Liver (tissue), 9 donors: ENCODE data around the gene CARMIL1. TPM values are rescaled to one million over a fixed set of nuclear protein-coding genes. Genes with fewer than 3 reads are reported as not detected.

Experiments
- DNase-seq: peaks from one replicate; pipeline ENCODE4 v3.0.0-alpha.2; 2017; ENCODE audit warnings: low spot score
- H3K27ac ChIP-seq, 2 donors: one replicate each; pipeline ENCODE4 v1.7.0; 2013; ENCODE audit warnings: inconsistent platforms in 2 of 2, low read length in 2 of 2, control low read depth in 1 of 2, low read depth in 1 of 2, mild to moderate bottlenecking in 1 of 2
- H3K27me3 ChIP-seq, 4 donors: one replicate each; pipeline versions ENCODE4 v1.6.1 to v1.7.0; 2013; ENCODE audit warnings: low read length in 3 of 4, inconsistent platforms in 1 of 4, mild to moderate bottlenecking in 1 of 4, moderate library complexity in 1 of 4; ENCODE audit not compliant: control insufficient read depth in 4 of 4, insufficient read depth in 4 of 4
- H3K36me3 ChIP-seq, 4 donors: one replicate each; pipeline versions ENCODE4 v1.6.1 to v1.7.0; 2013; ENCODE audit warnings: low read length in 3 of 4, mild to moderate bottlenecking in 3 of 4, low read depth in 1 of 4, moderate library complexity in 1 of 4; ENCODE audit not compliant: control insufficient read depth in 4 of 4, insufficient read depth in 3 of 4
- H3K4me1 ChIP-seq, 4 donors: one replicate each; pipeline versions ENCODE4 v1.6.1 to v1.7.0; 2013; ENCODE audit warnings: low read length in 3 of 4, mild to moderate bottlenecking in 3 of 4, moderate library complexity in 1 of 4; ENCODE audit not compliant: control insufficient read depth in 4 of 4, insufficient read depth in 4 of 4
- H3K4me3 ChIP-seq, 3 donors: one replicate each; pipeline versions ENCODE4 v1.6.1 to v1.7.0; 2013; ENCODE audit warnings: low read length in 3 of 3, control low read depth in 1 of 3, low read depth in 1 of 3, mild to moderate bottlenecking in 1 of 3
- H3K9ac ChIP-seq, 2 donors: one replicate each; pipeline ENCODE4 v1.7.0; 2013; ENCODE audit warnings: low read length in 2 of 2, mild to moderate bottlenecking in 2 of 2, moderate library complexity in 2 of 2, control low read depth in 1 of 2, low read depth in 1 of 2
- H3K9me3 ChIP-seq, 4 donors: one replicate each; pipeline versions ENCODE4 v1.6.1 to v1.7.0; 2013; ENCODE audit warnings: low read length in 3 of 4; ENCODE audit not compliant: control insufficient read depth in 4 of 4
- EGR1 ChIP-seq, 2 donors: IDR thresholded peaks; 2 replicates each; pipeline ENCODE4 v1.6.1; 2016 to 2018; ENCODE audit warnings: antibody characterized with exemption in 2 of 2, low read depth in 2 of 2
- FOXA1 ChIP-seq: IDR thresholded peaks from 2 replicates; pipeline ENCODE4 v1.6.1; 2016; ENCODE audit warnings: antibody characterized with exemption
- FOXA2 ChIP-seq: IDR thresholded peaks from 2 replicates; pipeline ENCODE4 v1.6.1; 2016; ENCODE audit warnings: antibody characterized with exemption
- HNF4A ChIP-seq, 2 donors: conservative IDR thresholded peaks; 2 replicates each; pipeline ENCODE4 v1.6.1; 2016; ENCODE audit warnings: antibody characterized with exemption in 2 of 2, mild to moderate bottlenecking in 2 of 2
- HNF4G ChIP-seq: IDR thresholded peaks from 2 replicates; pipeline ENCODE4 v1.6.1; 2016; ENCODE audit warnings: antibody characterized with exemption
- JUND ChIP-seq, 2 donors: IDR thresholded peaks; 2 replicates each; pipeline ENCODE4 v1.6.1; 2016; ENCODE audit warnings: antibody characterized with exemption in 2 of 2
- MAX ChIP-seq: IDR thresholded peaks from 2 replicates; pipeline ENCODE4 v1.6.1; 2016; ENCODE audit warnings: antibody characterized with exemption
- NR2F2 ChIP-seq: IDR thresholded peaks from 2 replicates; pipeline ENCODE4 v1.6.1; 2016; ENCODE audit warnings: antibody characterized with exemption
- RXRA ChIP-seq, 2 donors: IDR thresholded peaks; 2 replicates each; pipeline ENCODE4 v1.6.1; 2017 to 2018; ENCODE audit warnings: antibody characterized with exemption in 2 of 2, mild to moderate bottlenecking in 1 of 2
- SP1 ChIP-seq: IDR thresholded peaks from 2 replicates; pipeline ENCODE4 v1.6.1; 2018; ENCODE audit warnings: antibody characterized with exemption, mild to moderate bottlenecking
- TAF1 ChIP-seq: conservative IDR thresholded peaks from 2 replicates; pipeline ENCODE4 v1.6.1; 2016; ENCODE audit warnings: antibody characterized with exemption, mild to moderate bottlenecking
- WGBS: extraction: QIAGEN DNeasy Blood & Tissue Kit; methylation state at CpG from one replicate; pipeline ENCODE4 v1.1.7; 2013; 5-methylcytosine and 5-hydroxymethylcytosine counted together
- polyA plus RNA-seq, 2 donors: library from polyadenylated mRNA; stranded (reverse) in 1 of 2; unstranded in 1 of 2; fragments of 200-250 nt in 1 of 2; fragments of >200 nt in 1 of 2; fragmentation: Nextera tagmentation in 1 of 2; extraction: Ambion mirVana in 1 of 2; gene quantifications; one replicate each; pipeline versions ENCODE4 v1.2.1 to v1.2.3, GENCODE V29; 2013 to 2015
- total RNA-seq, 2 donors: library from RNA; depleted of rRNA; stranded (reverse); fragments of >200 nt; gene quantifications; one replicate each; pipeline ENCODE4 v1.2.3, GENCODE V29; 2014
- TF ChIP-seq, protein P1 (sequence below): IDR thresholded peaks from 2 replicates; pipeline ENCODE4 v1.6.1; 2016; ENCODE audit warnings: antibody characterized with exemption
- TF ChIP-seq, protein P2 (sequence below): IDR thresholded peaks from 2 replicates; pipeline ENCODE4 v1.6.1; 2016; ENCODE audit warnings: antibody characterized with exemption
- TF ChIP-seq, protein P3 (sequence below): fragments of 150-350 bp; IDR thresholded peaks from 2 replicates; pipeline ENCODE4 v1.5.1; 2017; ENCODE audit warnings: improper control_type of control experiment, low read depth, low read length; ENCODE audit not compliant: missing input control
- donor health status: healthy.
- donor health status: healthy.
- donor health status: healthy.
- donor health status: healthy.
- donor health status: healthy.

The CARMIL1 gene
- total and polyA plus RNA-seq, 4 donors = 1.4 to 9.5 (median 3.5) TPM

DNA sequence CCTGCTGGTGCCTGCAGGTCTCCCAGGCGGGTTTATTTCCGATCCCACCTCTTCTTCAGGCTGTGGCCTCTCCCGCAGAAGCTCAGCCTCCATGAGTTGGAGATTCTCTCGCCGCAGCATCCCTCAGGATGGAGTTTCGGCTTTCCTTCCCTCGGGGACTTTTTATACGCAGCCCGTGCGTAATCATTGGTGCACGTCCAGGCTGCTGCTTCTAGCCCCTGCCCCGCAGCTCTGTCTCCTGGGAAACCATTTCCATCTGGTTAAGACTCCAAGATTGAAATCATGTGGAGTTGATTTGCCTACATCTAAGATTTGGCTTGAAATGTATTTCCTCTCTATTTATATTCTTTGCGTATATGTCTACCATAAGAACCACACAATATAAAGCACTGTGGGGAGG lies 46.7 kb upstream of the CARMIL1 start (continued):
- TF ChIP-seq, protein P1, sequence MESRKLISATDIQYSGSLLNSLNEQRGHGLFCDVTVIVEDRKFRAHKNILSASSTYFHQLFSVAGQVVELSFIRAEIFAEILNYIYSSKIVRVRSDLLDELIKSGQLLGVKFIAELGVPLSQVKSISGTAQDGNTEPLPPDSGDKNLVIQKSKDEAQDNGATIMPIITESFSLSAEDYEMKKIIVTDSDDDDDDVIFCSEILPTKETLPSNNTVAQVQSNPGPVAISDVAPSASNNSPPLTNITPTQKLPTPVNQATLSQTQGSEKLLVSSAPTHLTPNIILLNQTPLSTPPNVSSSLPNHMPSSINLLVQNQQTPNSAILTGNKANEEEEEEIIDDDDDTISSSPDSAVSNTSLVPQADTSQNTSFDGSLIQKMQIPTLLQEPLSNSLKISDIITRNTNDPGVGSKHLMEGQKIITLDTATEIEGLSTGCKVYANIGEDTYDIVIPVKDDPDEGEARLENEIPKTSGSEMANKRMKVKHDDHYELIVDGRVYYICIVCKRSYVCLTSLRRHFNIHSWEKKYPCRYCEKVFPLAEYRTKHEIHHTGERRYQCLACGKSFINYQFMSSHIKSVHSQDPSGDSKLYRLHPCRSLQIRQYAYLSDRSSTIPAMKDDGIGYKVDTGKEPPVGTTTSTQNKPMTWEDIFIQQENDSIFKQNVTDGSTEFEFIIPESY = no peak
- TF ChIP-seq NR2F2 = no peak
- no peak for TF ChIP-seq HNF4G
- TF ChIP-seq RXRA (IDR thresholded peaks at IDR 0.05) = no peak
- no peak for TF ChIP-seq TAF1
- TF ChIP-seq HNF4A (conservative IDR thresholded peaks at IDR 0.05) = no peak
- TF ChIP-seq, protein P2, sequence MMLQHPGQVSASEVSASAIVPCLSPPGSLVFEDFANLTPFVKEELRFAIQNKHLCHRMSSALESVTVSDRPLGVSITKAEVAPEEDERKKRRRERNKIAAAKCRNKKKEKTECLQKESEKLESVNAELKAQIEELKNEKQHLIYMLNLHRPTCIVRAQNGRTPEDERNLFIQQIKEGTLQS = no peak
- no peak for TF ChIP-seq FOXA2
- TF ChIP-seq MAX = no peak
- no peak for TF ChIP-seq JUND (IDR thresholded peaks at IDR 0.05)
- no peak for TF ChIP-seq EGR1 (IDR thresholded peaks at IDR 0.05; ENCODE audit: low read depth in 2 of 2)
- no peak for TF ChIP-seq FOXA1

GRCh38 chr6:25233226-25233625 lies 45.9 kb upstream of the CARMIL1 start:
- no peak overlapping the region for H3K9ac ChIP-seq
- DNase-seq = no peak
- H3K9me3 ChIP-seq = no peaks in the 10 kb centered on the region
- H3K4me1 ChIP-seq = no peaks in the 10 kb centered on the region
- no peak for TF ChIP-seq EGR1 (IDR thresholded peaks at IDR 0.05; ENCODE audit: low read depth in 2 of 2)
- no peak for TF ChIP-seq MAX
- no peaks in the 10 kb centered on the region for H3K27me3 ChIP-seq
- no peak overlapping the region for H3K27ac ChIP-seq
- H3K4me3 ChIP-seq = no peak overlapping the region
- no peaks in the 10 kb centered on the region for H3K36me3 ChIP-seq
- WGBS = 96% methylated on average over 1 of the region's 1 CpG

GRCh38 chr6:25237579-25237978 lies 41.6 kb upstream of the CARMIL1 start:
- Histone ChIP-seq H3K36me3 (no peaks in the 10 kb centered on the region), H3K9me3 (no peaks in the 10 kb centered on the region), H3K9ac (no peak overlapping the region), H3K27me3 (no peaks in the 10 kb centered on the region), H3K27ac (no peak overlapping the region), H3K4me1 (no peaks in the 10 kb centered on the region), H3K4me3 (no peak overlapping the region)
- no peak for TF ChIP-seq SP1
- TF ChIP-seq JUND (IDR thresholded peaks at IDR 0.05) = no peak
- TF ChIP-seq HNF4A (conservative IDR thresholded peaks at IDR 0.05) = no peak
- TF ChIP-seq, protein P3, sequence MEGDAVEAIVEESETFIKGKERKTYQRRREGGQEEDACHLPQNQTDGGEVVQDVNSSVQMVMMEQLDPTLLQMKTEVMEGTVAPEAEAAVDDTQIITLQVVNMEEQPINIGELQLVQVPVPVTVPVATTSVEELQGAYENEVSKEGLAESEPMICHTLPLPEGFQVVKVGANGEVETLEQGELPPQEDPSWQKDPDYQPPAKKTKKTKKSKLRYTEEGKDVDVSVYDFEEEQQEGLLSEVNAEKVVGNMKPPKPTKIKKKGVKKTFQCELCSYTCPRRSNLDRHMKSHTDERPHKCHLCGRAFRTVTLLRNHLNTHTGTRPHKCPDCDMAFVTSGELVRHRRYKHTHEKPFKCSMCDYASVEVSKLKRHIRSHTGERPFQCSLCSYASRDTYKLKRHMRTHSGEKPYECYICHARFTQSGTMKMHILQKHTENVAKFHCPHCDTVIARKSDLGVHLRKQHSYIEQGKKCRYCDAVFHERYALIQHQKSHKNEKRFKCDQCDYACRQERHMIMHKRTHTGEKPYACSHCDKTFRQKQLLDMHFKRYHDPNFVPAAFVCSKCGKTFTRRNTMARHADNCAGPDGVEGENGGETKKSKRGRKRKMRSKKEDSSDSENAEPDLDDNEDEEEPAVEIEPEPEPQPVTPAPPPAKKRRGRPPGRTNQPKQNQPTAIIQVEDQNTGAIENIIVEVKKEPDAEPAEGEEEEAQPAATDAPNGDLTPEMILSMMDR = no peak
- 91% methylated on average over 3 of the region's 3 CpGs for WGBS
- DNase-seq = no peak
